Amniotic epithelial cell (primary cell): ENCODE data around the gene DDX39B.

Source experiments
- DNase-seq: peaks from one replicate; pipeline ENCODE4 v3.0.0-alpha.2; 2010; ENCODE audit warnings: low read depth

The DDX39B gene

DNA sequence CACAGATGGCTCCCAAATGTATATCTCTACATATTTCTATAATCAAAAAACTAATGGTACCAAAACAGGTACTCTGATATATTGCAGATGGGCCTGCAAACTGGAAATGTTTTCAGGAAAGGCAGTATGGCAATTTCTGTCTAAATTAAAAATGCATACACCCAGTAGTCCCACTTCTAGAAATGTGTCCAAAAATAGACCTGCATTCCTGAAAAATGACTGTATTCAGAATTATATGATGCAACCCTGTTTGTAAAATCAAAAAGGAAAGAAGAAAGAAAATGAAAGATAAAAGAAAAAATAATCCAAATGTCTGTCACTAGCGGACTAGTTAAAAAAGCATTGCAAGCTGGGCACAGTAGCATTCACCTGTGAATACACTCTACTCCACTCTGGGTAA, 56.7 kb downstream of the DDX39B start:
- DNase-seq: no peak

- no peak for DNase-seq
These were observed 58.4 kb downstream of the DDX39B start for GRCh38 chr6:31483392-31483791.

DNA sequence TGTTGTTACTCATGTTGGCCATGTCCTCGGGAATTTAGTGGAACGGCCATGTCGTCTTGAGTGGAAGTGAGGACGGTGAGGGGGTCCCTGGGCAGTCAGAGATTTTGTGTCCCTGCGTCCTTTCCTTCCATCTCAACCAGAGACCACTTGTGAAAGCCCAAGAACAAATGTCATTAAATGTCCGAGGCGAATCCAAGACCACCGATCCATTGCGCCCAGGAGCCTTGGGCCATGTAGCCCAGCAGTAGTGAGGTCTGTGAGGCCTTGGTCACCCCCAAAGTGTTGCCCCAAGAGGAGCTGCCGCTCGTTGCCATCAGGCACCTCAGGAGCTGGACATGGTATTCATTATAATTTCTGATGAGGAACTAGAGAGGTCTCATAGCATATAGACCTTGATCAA, 61.2 kb downstream of the DDX39B start:
- no peak for DNase-seq
